ENCODE measurements around the gene ANKRD36C.
"Not testable (repeated sequence)": the region's sequence is repeated elsewhere in the genome, so short reads cannot be mapped to it uniquely, and the experiment has no call there.

DNA sequence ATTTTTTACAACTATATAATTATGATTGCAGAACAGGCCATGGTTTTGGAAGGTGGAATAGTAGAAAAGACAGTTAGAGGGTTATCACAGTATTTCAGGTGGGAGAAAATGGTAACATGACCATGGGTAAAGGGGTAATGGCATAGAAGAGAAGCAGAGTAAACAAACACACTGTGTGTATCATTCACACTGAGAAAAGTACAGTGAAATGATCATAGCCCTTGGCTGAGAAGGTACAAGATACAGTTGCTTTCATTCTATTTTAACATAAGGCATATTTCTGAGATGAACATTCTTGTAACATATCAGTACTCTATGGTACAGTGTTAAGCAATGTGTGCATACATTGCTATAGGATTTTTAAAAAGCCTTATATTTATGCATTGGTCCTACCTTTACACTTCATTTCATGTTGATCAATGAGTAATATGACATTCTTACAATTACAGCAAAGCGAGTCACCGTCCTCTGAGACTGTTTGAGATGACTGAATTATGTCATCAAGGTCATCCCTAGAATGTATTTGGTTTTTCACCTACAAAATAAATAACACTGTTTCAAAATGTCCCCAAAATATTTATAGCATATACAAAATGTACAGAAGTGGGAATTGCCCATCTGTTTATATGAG, 124.5 kb downstream of the ANKRD36C start:
- TF ChIP-seq, protein P1, sequence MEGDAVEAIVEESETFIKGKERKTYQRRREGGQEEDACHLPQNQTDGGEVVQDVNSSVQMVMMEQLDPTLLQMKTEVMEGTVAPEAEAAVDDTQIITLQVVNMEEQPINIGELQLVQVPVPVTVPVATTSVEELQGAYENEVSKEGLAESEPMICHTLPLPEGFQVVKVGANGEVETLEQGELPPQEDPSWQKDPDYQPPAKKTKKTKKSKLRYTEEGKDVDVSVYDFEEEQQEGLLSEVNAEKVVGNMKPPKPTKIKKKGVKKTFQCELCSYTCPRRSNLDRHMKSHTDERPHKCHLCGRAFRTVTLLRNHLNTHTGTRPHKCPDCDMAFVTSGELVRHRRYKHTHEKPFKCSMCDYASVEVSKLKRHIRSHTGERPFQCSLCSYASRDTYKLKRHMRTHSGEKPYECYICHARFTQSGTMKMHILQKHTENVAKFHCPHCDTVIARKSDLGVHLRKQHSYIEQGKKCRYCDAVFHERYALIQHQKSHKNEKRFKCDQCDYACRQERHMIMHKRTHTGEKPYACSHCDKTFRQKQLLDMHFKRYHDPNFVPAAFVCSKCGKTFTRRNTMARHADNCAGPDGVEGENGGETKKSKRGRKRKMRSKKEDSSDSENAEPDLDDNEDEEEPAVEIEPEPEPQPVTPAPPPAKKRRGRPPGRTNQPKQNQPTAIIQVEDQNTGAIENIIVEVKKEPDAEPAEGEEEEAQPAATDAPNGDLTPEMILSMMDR (IDR thresholded peaks at IDR 0.05; ENCODE audit: insufficient read depth, low read length), result not testable (repeated sequence)
- not testable (repeated sequence) for TF ChIP-seq POLR2AphosphoS5 (IDR thresholded peaks at IDR 0.05; ENCODE audit: low read depth)
